Calu3 (cell line): Measurements from ENCODE around the gene NPC1. TPM values are rescaled to one million over a fixed set of nuclear protein-coding genes. Genes with fewer than 3 reads are reported as not detected.
A peak's percentile ranks its signal among the peaks of the same experiment; 100 is the strongest.

Experiments used
- BruUV-seq: library from RNA; stranded (reverse); fragments of 400-500 nt; replicated peaks from 2 replicates; lab custom pipeline; 2021; lab: Mats Ljungman, UMichigan
- CTCF ChIA-PET: fragments of 300-600 bp; sonication (Branson Sonifier 250); formaldehyde crosslinking; loops from one replicate; lab custom pipeline; 2022; ENCODE audit warnings: antibody characterized with exemption; lab: Charles Lee
- DNase-seq: peaks from one replicate; pipeline ENCODE4 v3.0.0; 2022
- H3K27ac Mint-ChIP-seq: one replicate; pipeline ENCODE4 v1.8.0; 2022; ENCODE audit warnings: mixed read lengths; ENCODE audit not compliant: unreplicated experiment
- H3K27me3 Mint-ChIP-seq: one replicate; pipeline ENCODE4 v1.8.0; 2022; ENCODE audit warnings: mixed read lengths; ENCODE audit not compliant: unreplicated experiment
- H3K36me3 Mint-ChIP-seq: one replicate; pipeline ENCODE4 v1.8.0; 2022; ENCODE audit warnings: mild to moderate bottlenecking, moderate library complexity, mixed read lengths; ENCODE audit not compliant: insufficient read depth, unreplicated experiment
- H3K4me1 Mint-ChIP-seq: one replicate; pipeline ENCODE4 v1.8.0; 2022; ENCODE audit warnings: mild to moderate bottlenecking, low read depth, mixed read lengths; ENCODE audit not compliant: unreplicated experiment
- H3K4me3 Mint-ChIP-seq: one replicate; pipeline ENCODE4 v1.8.0; 2022; ENCODE audit warnings: mild to moderate bottlenecking, low read depth, moderate library complexity, mixed read lengths; ENCODE audit not compliant: unreplicated experiment
- H3K9me3 Mint-ChIP-seq: one replicate; pipeline ENCODE4 v1.8.0; 2022; ENCODE audit warnings: low read depth, mixed read lengths; ENCODE audit not compliant: unreplicated experiment
- intact Hi-C: fragments of 100-400 bp; cut with micrococcal nuclease; formaldehyde crosslinking; loops from one replicate; pipeline ENCODE4 v1.10.0; 2022; ENCODE audit not compliant: unreplicated experiment
- total RNA-seq: library from RNA; stranded (reverse); gene quantifications from 2 replicates; pipeline ENCODE4 v1.2.3, GENCODE V29; 2022
- TF ChIP-seq, protein P1 (sequence below): fragments of 200-600 bp; IDR thresholded peaks from one replicate; pipeline ENCODE4 v1.8.0; 2022; ENCODE audit warnings: antibody characterized with exemption; ENCODE audit not compliant: unreplicated experiment

Gene NPC1
- total RNA-seq, 1 experiment from 2014 or later, result 84.7 TPM

DNA sequence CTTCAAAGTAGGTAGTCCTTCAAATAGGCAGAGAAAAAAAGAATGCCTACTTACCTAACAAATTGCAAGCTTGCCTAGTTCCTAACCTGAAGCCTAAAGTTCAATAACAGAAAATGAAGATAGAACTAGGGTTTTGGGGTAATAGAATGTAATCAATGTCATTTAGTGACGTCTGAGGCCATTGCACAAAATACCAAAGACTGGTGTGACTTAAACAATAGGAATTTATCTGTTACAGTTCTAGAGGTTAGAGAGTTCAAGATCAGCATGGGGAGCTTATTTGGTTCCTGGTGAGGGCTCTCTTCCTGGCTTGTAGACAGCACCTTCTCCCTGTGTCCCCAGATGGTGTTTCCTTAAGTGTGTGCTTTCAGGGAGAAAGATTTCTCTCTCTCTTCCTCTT lies 4.7 kb upstream of the NPC1 start:
- no TSS peak for BruUV-seq
- TF ChIP-seq, protein P1, sequence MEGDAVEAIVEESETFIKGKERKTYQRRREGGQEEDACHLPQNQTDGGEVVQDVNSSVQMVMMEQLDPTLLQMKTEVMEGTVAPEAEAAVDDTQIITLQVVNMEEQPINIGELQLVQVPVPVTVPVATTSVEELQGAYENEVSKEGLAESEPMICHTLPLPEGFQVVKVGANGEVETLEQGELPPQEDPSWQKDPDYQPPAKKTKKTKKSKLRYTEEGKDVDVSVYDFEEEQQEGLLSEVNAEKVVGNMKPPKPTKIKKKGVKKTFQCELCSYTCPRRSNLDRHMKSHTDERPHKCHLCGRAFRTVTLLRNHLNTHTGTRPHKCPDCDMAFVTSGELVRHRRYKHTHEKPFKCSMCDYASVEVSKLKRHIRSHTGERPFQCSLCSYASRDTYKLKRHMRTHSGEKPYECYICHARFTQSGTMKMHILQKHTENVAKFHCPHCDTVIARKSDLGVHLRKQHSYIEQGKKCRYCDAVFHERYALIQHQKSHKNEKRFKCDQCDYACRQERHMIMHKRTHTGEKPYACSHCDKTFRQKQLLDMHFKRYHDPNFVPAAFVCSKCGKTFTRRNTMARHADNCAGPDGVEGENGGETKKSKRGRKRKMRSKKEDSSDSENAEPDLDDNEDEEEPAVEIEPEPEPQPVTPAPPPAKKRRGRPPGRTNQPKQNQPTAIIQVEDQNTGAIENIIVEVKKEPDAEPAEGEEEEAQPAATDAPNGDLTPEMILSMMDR, result no peak

DNA sequence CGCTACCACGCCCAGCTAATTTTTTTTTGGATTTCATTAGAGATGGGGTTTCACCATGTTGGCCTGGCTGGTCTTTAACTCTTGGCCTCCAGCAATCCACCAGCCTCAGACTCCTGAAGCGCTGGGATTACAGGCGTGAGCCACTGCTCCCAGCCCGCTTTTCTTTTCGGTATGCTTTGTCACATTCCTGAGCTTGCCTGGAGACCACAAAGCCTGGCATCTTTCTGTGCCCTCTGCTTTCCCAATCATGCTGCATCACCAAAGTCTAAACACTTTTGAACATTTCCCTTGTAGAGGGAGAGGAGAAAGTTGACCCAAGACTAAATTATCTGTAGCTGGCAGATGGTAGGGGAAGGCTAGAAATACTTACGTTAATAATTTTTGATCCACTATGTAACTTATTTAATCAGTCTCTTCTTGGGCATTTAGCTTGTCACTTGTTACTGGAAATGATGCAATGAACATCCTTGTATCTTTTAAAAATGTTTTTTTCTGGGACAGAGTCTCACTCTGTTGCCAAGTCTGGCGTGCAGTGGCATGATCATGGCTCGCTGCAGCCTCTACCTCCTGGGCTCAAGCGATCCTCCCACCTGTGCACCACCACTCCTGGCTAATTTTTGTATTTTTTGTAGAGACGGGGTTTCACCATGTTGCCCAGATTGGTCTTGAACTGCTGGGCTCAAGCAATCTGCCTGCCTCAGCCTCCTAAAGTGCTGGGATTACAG lies 2.7 kb upstream of the NPC1 start:
- BruUV-seq, result no TSS peak
- CTCF ChIA-PET, result interaction anchor here (0.5 kb wide), 1 partner anchor 20 kb away, joined by 4 read pairs; no protein-coding TSS in a partner anchor
- no peak overlapping the region for H3K4me3 Mint-ChIP-seq
- intact Hi-C loops, result loop anchor here (5.0 kb wide), 1 partner anchor 72 kb away; no protein-coding TSS in a partner anchor
- no peak for DNase-seq
- H3K27me3 Mint-ChIP-seq, result no peaks in the 10 kb centered on the region
- H3K4me1 Mint-ChIP-seq, result peaks cover 34% of the 10 kb centered on the region
- H3K9me3 Mint-ChIP-seq, result peaks cover 3% of the 10 kb centered on the region
- no peak overlapping the region for H3K27ac Mint-ChIP-seq
- TF ChIP-seq, protein P1, result no peak
- peaks cover 42% of the 10 kb centered on the region for H3K36me3 Mint-ChIP-seq

More for the DNA sequence above, 4.7 kb upstream of the NPC1 start:
- intact Hi-C loops, result no loop called here
- Mint-ChIP-seq H3K36me3 (peaks cover 22% of the 10 kb centered on the region), H3K4me1 (peaks cover 32% of the 10 kb centered on the region), H3K27me3 (no peaks in the 10 kb centered on the region), H3K9me3 (peaks cover 3% of the 10 kb centered on the region), H3K27ac (no peak overlapping the region), H3K4me3 (no peak overlapping the region)
- DNase-seq, result no peak
- CTCF ChIA-PET, result interaction anchor here (0.5 kb wide), 1 partner anchor 43 kb away, joined by 4 read pairs; no protein-coding TSS in a partner anchor

DNA sequence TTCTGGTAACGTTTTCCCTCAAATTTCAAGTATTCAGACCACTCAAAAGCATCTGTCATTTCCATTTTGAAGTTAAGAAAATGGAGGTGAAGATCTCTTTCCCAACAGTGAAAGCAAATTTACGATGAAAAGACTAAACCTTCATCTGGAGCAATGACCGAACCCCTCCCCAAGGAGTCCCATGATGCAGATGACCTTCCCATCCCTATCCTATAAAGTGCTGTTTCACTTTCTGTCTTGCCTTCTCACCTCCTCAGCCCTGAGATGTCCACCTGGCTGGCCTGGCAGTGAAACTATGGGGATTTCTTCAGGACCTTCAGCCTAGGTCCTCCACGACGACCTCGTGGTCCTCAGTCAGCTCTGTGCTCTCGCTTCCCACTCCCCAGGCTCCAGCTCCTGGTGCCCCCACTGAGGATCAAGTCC lies 925 bp upstream of the NPC1 start:
- TF ChIP-seq, protein P1, result peak; percentile 14
- intact Hi-C loops, result loop anchor here (5.0 kb wide), 1 partner anchor 70 kb away; no protein-coding TSS in a partner anchor
- no peaks in the 10 kb centered on the region for H3K27me3 Mint-ChIP-seq
- TSS peak; percentile 50 for BruUV-seq
- H3K27ac Mint-ChIP-seq, result peak overlapping the region; percentile 83
- DNase-seq, result no peak
- H3K4me3 Mint-ChIP-seq, result peak overlapping the region; percentile 92
- H3K36me3 Mint-ChIP-seq, result peaks cover 49% of the 10 kb centered on the region
- CTCF ChIA-PET, result interaction anchor here (1.0 kb wide), 1 partner anchor 30 kb away, joined by 3 read pairs; no protein-coding TSS in a partner anchor
- peaks cover 34% of the 10 kb centered on the region for H3K4me1 Mint-ChIP-seq
- no peaks in the 10 kb centered on the region for H3K9me3 Mint-ChIP-seq

DNA sequence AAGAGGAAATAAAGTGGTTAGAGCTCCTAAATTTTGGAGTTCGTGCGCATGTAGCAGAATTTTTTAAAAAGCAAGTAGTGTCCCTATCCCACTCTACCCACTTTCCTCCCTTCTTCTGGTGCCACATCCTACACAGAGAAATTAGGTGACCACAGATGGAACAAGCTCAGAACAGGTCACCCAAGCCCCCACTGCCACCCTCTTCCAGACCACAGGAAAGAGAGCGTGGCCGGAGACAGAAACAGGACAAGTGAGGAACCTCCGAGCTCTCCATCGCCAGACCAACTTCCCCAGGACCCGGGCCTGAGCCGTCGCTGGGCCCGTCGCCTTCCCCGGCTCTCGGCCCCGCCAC lies 433 bp downstream of the NPC1 start:
- TF ChIP-seq, protein P1, result no peak
- Mint-ChIP-seq H3K4me3 (peak overlapping the region; percentile 92), H3K27ac (peak overlapping the region; percentile 83), H3K36me3 (peaks cover 61% of the 10 kb centered on the region), H3K9me3 (no peaks in the 10 kb centered on the region), H3K27me3 (no peaks in the 10 kb centered on the region), H3K4me1 (peaks cover 37% of the 10 kb centered on the region)
- DNase-seq, result no peak
- CTCF ChIA-PET, result interaction anchor here (1.0 kb wide), 1 partner anchor 33 kb away, joined by 9 read pairs; no protein-coding TSS in a partner anchor
- intact Hi-C loops, result loop anchor here (5.0 kb wide), 1 partner anchor 69 kb away; no protein-coding TSS in a partner anchor
- no TSS peak for BruUV-seq
